ENCODE data around the gene TNPO1.

The TNPO1 gene

DNA sequence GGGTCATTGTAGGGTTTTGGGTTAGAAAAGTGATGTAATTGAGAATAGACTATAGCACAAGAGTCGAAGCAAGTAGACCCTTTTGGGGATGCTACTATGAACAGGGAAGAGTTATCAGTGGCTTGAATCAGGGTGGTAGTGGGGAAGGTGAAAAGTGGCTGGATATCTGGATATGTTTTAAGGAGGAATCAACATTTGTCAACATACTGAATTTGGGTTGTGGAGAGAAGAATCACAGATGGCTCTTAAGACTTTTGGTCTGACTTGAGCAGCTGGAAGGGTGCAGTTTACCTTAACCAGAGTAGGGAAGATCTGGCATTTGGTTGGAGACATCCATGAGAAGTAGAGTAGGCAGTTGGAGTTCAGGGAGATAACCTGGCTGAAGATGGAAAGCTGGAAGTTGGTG lies 100.9 kb downstream of the TNPO1 start:
- TF ChIP-seq GATA2 (IDR thresholded peaks at IDR 0.05; ENCODE audit: low read depth, low read length) (no peak), GATA3 (IDR thresholded peaks at IDR 0.05; ENCODE audit: low read depth, low read length) (no peak)

DNA sequence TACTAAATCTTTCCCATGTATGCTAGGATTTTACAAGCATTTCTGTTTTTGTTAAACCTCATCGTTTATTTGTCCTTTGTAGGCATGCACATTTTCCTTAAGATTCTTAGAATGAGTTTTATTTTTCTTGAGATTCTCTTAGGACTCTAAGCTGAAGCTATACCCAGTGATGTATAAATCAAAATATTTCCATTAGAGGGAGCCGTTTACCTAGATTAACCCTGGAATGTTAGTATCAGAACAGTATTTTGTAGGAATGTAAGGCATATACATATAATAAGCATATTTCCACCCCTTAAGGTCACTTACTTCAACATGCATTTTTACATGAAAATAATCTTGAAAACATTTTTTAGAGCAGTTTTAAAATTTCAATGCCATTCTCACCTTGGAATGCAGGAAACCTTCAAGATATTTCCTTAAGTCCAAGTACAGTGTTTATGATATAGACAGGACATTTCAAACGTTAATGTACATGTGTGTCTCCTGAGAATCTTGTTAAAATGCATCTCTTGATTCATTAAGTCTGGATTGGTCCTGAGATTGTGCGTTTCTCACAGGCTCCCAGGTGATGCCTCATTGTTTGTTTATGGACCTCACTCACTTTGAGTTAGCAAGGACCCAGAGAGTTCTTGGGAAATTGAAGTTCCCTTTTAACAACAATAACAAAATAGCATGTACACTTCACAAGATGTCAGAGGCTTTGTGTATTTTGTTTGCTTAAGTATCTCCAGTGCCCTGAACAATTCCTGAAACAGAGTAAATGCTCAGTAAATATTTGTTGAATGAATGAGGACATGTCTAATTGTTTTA lies 104.4 kb downstream of the TNPO1 start:
- TF ChIP-seq GATA2 (IDR thresholded peaks at IDR 0.05; ENCODE audit: low read depth, low read length) (no peak), GATA3 (IDR thresholded peaks at IDR 0.05; ENCODE audit: low read depth, low read length) (no peak)

DNA sequence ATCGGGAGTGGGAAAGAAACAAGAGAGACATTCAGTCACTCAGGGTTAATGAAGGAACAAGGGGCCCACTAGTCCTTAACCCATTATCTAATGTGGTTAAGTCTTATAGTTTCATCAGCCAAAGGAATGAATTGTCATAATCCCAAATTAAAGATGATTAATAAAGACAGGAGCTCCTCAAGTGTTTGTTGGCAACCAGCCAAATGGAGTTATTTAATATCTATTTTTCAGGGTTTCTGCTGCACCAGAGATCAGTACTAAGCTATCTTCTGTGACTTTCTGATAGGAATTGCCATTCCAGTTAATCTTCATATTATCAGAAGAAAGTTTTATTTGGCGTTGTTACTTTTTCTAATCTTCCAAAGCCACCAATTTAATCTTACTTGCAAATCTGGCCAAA lies 105.4 kb downstream of the TNPO1 start:
- TF ChIP-seq GATA2 (IDR thresholded peaks at IDR 0.05; ENCODE audit: low read depth, low read length) (no peak), GATA3 (IDR thresholded peaks at IDR 0.05; ENCODE audit: low read depth, low read length) (no peak)

DNA sequence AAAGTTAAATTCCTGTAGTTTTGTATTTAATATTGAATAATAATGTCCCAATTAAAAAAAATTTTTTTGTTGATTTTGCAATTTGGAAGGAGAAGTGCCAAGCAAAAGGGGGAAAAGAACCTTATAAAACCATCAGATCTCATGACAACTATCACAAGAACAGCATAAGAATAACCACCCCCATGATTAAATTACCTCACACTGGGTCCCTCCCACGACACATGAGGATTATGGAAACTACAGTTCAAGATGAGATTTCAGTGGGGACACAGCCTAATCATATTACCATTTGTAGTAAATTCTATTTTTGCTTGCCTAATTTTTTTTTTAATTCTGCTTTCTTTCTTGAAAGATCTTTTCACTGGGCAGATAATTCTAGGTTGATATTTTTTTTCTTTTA lies 106.0 kb downstream of the TNPO1 start:
- TF ChIP-seq GATA2 (IDR thresholded peaks at IDR 0.05; ENCODE audit: low read depth, low read length) (no peak), GATA3 (IDR thresholded peaks at IDR 0.05; ENCODE audit: low read depth, low read length) (no peak)

DNA sequence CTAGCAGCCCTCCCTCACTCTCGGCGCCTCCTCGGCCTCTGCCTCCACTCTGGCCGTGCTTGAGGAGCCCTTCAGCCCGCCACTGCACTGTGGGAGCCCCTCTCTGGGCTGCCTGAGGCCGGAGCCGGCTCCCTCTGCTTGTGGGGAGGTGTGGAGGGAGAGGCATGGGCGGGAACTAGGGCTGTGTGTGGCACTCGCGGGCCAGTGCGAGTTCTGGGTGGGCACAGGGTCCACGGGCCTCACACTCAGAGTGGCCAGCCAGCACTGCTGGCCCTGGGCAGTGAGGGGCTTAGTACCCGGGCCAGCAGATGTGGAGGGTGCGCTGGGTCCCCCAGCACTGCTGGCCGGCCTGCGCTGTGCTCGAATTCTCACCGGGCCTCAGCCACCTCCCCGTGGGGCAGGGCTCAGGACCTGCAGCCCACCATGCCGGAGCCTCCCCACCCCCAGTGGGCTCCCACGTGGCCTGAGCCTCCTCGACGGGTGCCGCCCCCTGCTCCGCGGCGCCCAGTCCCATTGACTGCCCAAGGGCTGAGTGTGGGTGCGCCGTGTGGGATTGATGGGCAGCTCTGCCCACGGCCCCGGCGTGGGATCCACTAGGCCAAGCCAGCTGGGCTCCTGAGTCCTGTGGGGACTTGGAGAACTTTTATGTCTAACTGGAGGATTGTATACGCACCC lies 109.0 kb downstream of the TNPO1 start:
- TF ChIP-seq GATA2 (IDR thresholded peaks at IDR 0.05; ENCODE audit: low read depth, low read length) (no peak), GATA3 (IDR thresholded peaks at IDR 0.05; ENCODE audit: low read depth, low read length) (no peak)

DNA sequence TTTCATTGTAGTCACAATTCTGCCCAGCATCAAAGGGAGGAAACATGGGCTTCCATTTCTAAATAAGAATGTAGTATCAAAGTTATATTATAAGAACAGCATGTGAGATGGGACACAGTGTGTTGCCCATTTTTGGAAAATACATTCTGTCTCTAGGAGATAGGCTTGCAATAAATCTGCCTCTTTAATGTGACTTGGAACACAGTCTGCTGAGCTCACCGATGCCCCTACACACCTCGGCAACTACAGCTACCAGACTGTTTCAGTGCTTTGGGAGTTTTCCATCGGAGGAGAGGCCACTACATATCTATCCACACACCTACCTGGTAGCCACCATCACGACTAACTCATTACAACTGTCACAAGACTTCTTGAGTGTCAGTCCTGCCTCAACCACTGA lies 120.4 kb downstream of the TNPO1 start:
- TF ChIP-seq GATA3 (IDR thresholded peaks at IDR 0.05; ENCODE audit: low read depth, low read length) (no peak), GATA2 (IDR thresholded peaks at IDR 0.05; ENCODE audit: low read depth, low read length) (no peak)

DNA sequence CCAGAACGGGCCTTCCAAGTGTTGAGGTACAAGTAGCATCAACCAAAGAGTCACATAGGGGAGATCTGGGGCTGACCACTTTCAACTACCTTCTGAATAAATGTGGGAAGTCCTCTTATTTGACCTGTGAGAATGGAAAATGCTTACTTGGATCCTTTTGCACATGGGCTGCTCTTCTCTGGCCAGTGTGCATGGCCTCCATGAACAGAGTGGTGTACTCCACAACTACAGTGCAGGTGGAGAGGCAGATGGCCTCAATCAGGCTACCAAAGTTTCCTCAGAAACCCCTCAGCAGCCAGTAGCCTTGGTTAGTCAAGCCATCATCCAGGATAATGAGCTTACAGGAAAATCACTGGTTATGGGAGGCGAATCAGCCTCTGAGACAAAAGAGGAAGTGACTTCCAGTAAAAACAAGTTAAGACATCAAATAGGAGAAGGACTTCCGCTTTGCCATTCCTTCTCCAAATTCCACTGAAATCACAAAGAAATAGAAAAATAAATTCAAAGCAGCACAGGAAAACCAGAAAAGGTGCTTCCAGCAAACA lies 121.1 kb downstream of the TNPO1 start:
- TF ChIP-seq GATA2 (IDR thresholded peaks at IDR 0.05; ENCODE audit: low read depth, low read length) (no peak), GATA3 (IDR thresholded peaks at IDR 0.05; ENCODE audit: low read depth, low read length) (no peak)

DNA sequence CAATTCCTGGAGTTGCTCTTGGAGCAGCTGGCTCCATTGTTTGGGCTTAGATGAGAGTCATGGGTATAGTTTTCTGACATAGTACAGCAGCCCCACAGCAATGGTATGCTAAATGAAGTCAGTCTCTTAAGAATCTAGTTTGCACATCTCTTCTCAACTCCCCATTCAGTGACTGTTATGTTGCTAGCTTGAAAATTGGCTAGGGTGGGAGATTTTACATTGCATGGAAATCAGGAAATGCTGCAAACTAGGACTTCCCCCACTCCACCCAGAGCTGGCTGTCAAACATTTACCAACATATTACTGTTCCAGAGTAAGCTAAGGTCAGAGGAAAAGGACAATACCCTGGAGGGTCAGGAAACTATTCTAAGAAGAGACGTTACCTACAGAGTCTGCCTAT lies 121.7 kb downstream of the TNPO1 start:
- no peak for TF ChIP-seq GATA2 (IDR thresholded peaks at IDR 0.05; ENCODE audit: low read depth, low read length)
- no peak for TF ChIP-seq GATA3 (IDR thresholded peaks at IDR 0.05; ENCODE audit: low read depth, low read length)

DNA sequence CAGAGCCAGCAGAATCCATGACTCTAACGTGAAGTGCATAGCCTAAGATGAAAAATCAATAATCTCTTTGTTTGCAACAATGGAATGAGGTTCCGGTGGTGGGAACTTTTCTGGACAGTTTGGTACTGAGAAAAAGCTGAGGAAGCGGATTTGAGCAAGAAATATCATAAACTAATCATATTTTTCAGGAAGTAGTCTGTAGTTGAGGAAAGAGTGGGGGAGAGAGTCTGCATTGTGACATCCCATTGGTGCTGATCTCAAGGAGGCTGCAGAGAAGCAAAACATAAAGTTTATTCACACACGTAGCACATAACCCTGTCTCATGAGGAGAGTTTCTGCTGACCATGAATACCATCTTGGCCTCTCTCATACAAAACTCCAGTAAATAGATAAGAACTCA lies 123.6 kb downstream of the TNPO1 start:
- TF ChIP-seq GATA2 (IDR thresholded peaks at IDR 0.05; ENCODE audit: low read depth, low read length) (no peak), GATA3 (IDR thresholded peaks at IDR 0.05; ENCODE audit: low read depth, low read length) (no peak)

DNA sequence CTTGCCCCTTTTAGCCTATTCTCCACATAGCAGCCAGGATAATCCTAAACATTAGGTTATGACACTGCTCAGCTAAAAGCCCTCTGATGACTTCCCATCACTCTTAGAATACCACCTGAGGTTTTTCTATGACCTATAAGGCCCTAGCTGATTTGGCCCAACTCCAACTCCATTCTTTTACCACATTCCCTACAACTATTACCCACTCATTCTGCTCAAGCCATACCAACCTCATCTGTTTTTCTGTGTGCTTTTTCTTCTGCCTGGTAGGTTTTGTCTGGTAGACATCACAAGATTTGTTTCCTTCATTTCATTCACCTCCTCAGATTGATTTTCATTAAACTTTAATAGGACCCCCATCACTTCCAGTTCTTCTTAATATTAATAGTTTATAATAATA lies 126.8 kb downstream of the TNPO1 start:
- TF ChIP-seq GATA3 (IDR thresholded peaks at IDR 0.05; ENCODE audit: low read depth, low read length) (no peak), GATA2 (IDR thresholded peaks at IDR 0.05; ENCODE audit: low read depth, low read length) (no peak)

DNA sequence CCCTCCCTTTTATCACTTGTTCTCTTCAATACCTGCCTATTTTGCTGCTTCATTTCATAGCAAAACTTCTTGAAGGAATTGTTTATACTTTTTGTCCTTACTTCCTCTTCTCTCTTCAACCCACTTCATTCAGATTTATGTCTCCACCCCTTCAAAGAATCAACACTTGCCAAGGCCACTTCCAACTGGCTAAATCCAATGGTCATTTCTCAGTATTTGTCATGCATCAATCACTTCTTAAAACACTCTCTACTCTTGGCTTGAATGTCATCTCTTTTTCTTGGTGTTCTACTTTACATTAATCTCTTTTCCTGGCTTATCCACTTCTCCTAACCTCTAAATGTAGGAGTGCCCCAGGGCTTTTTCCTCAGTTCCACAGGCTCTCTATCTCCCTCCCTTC lies 131.0 kb downstream of the TNPO1 start:
- no peak for TF ChIP-seq GATA3 (IDR thresholded peaks at IDR 0.05; ENCODE audit: low read depth, low read length)
- TF ChIP-seq GATA2 (IDR thresholded peaks at IDR 0.05; ENCODE audit: low read depth, low read length), result no peak

DNA sequence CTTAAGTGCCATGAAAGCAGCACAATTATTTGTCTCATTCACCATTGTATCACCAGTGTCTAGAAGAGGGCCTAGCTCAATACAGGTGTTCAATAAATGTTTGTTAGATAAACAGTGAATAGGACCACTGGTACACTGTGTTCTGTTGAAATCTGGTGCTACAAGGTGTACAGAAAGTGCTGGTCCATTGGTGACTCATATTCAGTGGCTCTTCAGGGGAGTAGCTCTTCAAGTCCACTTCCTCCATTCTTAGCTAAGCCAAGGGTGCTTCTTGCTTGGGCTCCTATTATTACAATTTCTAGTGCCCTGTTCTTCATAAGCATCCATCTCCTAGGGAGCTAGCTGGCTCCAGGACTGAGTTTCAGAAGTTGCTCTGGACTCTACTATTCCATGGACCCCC lies 133.0 kb downstream of the TNPO1 start:
- TF ChIP-seq GATA2 (IDR thresholded peaks at IDR 0.05; ENCODE audit: low read depth, low read length) (no peak), GATA3 (IDR thresholded peaks at IDR 0.05; ENCODE audit: low read depth, low read length) (no peak)

DNA sequence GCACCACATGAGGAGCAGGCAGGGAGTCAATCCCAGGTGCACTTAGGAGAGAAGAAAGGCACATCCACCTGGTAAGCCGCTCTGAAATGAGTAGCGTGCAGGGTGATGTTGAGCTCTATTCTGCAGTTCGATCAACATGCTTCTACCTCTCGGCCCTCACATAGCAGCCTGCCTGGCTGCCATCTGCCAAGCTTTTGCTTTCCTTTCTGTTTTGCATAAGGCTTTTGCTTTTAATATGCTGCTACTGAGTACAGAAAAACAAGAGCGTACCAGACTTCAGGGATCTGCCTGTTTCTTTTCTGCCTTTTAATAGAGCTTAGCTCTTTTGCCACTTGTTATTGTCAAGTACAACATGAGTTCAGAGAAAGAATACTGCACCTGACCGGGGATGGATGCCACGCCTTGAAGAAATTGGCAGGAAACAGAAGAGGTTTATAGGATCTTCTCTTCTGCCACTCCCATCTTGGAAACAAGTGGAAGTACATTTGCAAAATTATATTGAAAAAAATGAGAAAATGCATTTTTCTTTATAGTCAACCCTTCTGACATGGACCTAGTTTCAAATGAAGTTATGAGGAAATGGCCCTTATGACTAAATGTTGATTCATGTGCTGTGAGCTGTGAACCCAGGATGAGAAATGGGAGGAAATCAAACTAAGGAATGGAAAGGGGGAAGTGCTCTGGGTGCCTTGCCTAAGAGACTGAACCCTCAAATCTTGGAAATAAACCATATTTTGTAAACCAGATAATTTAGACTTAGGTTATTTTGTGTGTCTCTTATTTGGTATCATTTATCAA lies 135.4 kb downstream of the TNPO1 start:
- TF ChIP-seq GATA3 (IDR thresholded peaks at IDR 0.05; ENCODE audit: low read depth, low read length) (no peak), GATA2 (IDR thresholded peaks at IDR 0.05; ENCODE audit: low read depth, low read length) (no peak)

DNA sequence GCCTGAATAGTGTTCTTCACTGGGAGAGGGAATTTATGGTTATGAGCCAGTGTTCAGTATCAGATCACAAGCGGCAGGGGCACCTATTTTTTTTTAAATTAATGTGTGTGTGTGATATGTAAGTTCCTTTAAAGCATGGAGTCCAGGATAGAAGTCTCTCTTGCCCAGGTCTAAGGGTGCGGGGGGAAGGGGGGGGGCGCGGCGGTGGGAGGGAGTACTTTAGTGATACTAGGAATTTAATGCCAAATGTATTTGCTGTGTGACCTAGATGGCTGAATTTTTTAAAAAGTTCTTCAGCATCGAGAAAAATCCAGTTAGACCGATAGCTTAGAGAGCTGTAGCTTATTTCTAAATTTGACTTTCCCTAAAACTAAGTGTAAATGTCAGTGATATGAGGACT lies 137.9 kb downstream of the TNPO1 start:
- no peak for TF ChIP-seq GATA3 (IDR thresholded peaks at IDR 0.05; ENCODE audit: low read depth, low read length)
- no peak for TF ChIP-seq GATA2 (IDR thresholded peaks at IDR 0.05; ENCODE audit: low read depth, low read length)
